ENCODE data around the gene PRSS38. TPM values are rescaled to one million over a fixed set of nuclear protein-coding genes. Genes with fewer than 3 reads are reported as not detected.

The PRSS38 gene
- total and polyA plus RNA-seq, 4 donors: not detected

DNA sequence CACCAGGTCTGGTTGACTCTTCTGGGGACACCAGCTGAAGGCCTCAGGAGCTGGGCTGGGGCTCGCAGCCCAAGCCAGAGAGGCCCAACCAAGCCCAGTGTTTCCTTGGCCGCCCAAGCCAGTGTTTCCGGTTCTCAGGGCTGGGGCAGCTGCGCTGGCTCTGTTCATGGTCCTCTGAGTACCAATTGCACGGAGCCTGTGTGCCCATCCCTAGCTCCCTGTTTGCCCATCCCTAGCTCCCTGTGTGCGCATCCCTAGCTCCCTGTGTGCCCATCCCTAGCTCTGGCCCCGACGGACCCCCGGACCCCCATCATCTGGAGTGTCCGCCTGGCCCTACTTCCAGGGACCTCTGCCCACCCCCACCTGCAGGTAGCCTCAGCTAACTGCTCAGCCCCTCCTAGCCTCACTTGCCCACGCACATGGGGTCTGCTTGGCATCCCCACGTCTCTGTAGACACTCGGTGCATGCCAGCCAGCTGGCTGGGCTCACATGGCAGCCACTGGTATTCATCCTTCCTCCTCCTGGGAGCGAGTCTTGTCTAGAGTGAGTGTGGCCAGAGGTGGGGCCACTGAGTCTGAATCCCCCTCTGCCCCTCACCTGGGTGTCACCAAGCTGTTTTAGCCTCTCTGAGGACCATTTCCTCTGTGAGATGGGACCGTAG lies 68.3 kb downstream of the PRSS38 start:
- WGBS, 2 donors: 90 to 94% methylated on average over 15 of the region's 15 CpGs
- intact Hi-C loops (cut with DNase I): loop anchor here in 1 of 2 donors (10.0 kb wide), 1 partner anchor 119 kb away; no protein-coding TSS in a partner anchor
- H3K4me1 ChIP-seq (ENCODE audit: control insufficient read depth in 1 of 2, insufficient read depth in 2 of 2, low read length in 2 of 2): no peaks in the 10 kb centered on the region
- ATAC-seq (ENCODE audit: low FRiP score): no peak
- H3K4me3 ChIP-seq (ENCODE audit: low read length in 2 of 2): no peak overlapping the region
- no peaks in the 10 kb centered on the region for H3K9me3 ChIP-seq (ENCODE audit: control insufficient read depth, low read length)
- no peaks in the 10 kb centered on the region for H3K27me3 ChIP-seq (ENCODE audit: control insufficient read depth in 1 of 2, insufficient read depth in 2 of 2, low read length in 1 of 2)
- no peak overlapping the region for H3K27ac ChIP-seq (ENCODE audit: low read depth in 1 of 2, low read length in 2 of 2)
- H3K36me3 ChIP-seq (ENCODE audit: control insufficient read depth in 1 of 2, insufficient read depth in 2 of 2, low read length in 1 of 2): no peaks in the 10 kb centered on the region
- DNase-seq: peak in 1 of 2 donors; percentile 39

DNA sequence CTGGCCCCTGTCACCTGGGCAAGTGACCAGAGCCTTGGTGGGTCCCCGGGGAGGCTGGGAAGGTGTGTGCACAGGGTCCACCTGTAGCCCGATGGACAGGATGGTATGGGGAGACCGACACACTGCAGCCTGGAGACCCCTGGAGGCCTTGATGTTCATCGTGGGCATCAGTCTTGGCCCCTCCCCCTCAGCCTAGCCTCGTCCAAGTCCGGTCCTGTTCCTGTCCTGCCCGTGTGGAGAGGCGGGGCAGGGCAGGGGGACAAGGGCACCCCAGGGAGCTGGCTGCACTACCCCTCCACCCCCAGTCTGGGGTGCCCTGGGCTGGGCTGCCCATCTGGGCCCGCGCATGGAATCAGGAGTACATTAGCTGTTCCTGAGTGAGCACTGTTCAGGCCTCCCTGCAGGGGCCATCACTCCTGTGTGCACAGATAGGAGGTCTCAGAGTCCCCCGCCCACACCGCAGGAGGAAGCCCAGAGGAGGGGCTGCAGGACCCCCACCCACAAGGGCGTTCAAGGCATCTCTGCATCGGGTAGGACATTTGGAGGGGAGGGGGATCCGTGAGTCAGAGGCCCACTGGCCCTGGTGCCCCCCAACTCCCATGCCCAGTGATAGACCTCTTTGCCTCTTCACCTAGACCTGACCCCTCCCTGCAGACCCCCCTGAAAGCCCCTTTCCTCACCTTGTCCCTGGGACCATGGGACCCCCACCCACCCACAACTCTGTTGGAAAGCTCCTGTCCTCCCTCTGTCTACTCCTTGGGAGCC lies 69.1 kb downstream of the PRSS38 start:
- H3K4me1 ChIP-seq (ENCODE audit: control insufficient read depth in 1 of 2, insufficient read depth in 2 of 2, low read length in 2 of 2): no peaks in the 10 kb centered on the region
- ATAC-seq (ENCODE audit: low FRiP score): no peak
- H3K9me3 ChIP-seq (ENCODE audit: control insufficient read depth, low read length): no peaks in the 10 kb centered on the region
- intact Hi-C loops (cut with DNase I): loop anchor here in 1 of 2 donors (10.0 kb wide), 1 partner anchor 120 kb away; no protein-coding TSS in a partner anchor
- DNase-seq: no peak
- no peaks in the 10 kb centered on the region for H3K27me3 ChIP-seq (ENCODE audit: control insufficient read depth in 1 of 2, insufficient read depth in 2 of 2, low read length in 1 of 2)
- H3K36me3 ChIP-seq (ENCODE audit: control insufficient read depth in 1 of 2, insufficient read depth in 2 of 2, low read length in 1 of 2): no peaks in the 10 kb centered on the region
- H3K27ac ChIP-seq (ENCODE audit: low read depth in 1 of 2, low read length in 2 of 2): no peak overlapping the region
- WGBS, 2 donors: 90 to 93% methylated on average over 13 to 15 of the region's 15 CpGs
- H3K4me3 ChIP-seq (ENCODE audit: low read length in 2 of 2): no peak overlapping the region

DNA sequence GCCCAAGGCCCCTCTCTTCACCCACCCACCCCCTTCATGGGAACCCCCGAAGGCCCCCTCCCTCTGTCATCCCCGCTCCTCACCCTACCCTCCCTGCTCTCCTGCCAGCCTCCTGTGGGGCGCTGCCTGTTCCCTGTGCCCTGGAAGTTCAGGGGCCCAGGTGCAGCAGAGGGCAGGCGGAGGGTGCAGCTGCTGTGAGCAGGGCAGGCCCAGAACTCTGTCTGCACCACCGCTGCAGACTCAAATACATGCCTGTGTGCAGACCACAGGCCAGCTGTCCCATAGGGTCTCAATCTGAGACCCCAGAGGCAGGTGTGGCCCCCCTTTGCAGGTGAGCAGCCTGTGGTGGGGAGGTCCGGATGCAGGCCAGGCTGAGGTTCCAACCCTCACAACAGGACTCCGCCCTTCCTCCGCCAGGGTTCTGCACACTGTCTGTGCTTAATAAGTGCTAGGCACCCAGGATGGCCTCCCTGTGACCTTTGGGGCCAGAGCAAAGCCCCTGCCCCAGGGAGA lies 69.7 kb downstream of the PRSS38 start:
- Histone ChIP-seq H3K9me3 (ENCODE audit: control insufficient read depth, low read length) (no peaks in the 10 kb centered on the region), H3K27ac (ENCODE audit: low read depth in 1 of 2, low read length in 2 of 2) (no peak overlapping the region), H3K4me1 (ENCODE audit: control insufficient read depth in 1 of 2, insufficient read depth in 2 of 2, low read length in 2 of 2) (no peaks in the 10 kb centered on the region), H3K36me3 (ENCODE audit: control insufficient read depth in 1 of 2, insufficient read depth in 2 of 2, low read length in 1 of 2) (no peaks in the 10 kb centered on the region), H3K4me3 (ENCODE audit: low read length in 2 of 2) (no peak overlapping the region), H3K27me3 (ENCODE audit: control insufficient read depth in 1 of 2, insufficient read depth in 2 of 2, low read length in 1 of 2) (no peaks in the 10 kb centered on the region)
- DNase-seq (peak in 1 of 2 donors; percentile 40), ATAC-seq (ENCODE audit: low FRiP score) (no peak)
- 95 to 96% methylated on average over 7 to 8 of the region's 8 CpGs for WGBS, 2 donors
- intact Hi-C loops (cut with DNase I): loop anchor here in 1 of 2 donors (10.0 kb wide), 1 partner anchor 120 kb away; no protein-coding TSS in a partner anchor

DNA sequence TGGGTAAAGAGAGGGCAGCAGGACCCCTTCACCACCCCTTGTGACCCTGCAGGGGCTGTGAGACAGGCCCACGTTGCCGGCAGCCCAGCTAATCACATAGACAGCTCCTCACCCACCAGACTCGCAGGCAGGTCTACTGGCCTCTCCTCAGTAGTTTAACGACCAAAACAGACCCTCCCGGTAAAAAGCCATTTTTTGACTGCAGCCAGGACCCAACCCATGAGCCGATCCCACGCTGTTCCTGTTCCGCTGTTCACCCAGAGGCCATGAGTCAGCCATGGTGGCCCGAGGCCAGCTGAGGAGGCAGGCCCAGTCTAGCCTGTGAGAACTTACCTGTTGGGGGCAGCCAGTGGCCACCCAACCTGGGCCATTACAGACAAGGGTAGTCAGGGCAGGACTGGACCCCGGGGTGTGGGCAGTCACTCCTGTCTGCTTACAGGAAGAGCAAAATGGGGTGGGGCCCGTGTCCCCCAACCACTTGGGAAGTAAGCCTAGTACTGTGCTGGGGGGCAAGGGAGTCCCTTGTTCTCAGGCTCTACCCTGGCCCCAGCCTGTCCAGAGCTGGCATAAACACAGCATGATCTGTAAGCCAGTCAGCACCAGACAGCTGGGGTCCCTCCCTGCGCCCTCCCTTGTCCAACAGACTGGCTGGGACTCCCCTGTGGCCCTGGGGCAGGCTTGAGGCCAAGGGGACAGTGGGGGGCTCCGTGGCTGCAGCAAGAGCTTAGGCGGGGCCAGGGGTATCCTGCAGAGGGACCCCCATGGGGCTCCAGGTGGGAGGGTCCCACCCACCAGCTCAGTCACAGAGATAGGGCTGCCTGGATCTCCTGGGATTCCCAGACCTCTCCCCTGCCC lies 70.4 kb downstream of the PRSS38 start:
- Histone ChIP-seq H3K4me3 (ENCODE audit: low read length in 2 of 2) (no peak overlapping the region), H3K27ac (ENCODE audit: low read depth in 1 of 2, low read length in 2 of 2) (no peak overlapping the region), H3K9me3 (ENCODE audit: control insufficient read depth, low read length) (no peaks in the 10 kb centered on the region), H3K27me3 (ENCODE audit: control insufficient read depth in 1 of 2, insufficient read depth in 2 of 2, low read length in 1 of 2) (no peaks in the 10 kb centered on the region), H3K4me1 (ENCODE audit: control insufficient read depth in 1 of 2, insufficient read depth in 2 of 2, low read length in 2 of 2) (no peaks in the 10 kb centered on the region), H3K36me3 (ENCODE audit: control insufficient read depth in 1 of 2, insufficient read depth in 2 of 2, low read length in 1 of 2) (no peaks in the 10 kb centered on the region)
- intact Hi-C loops (cut with DNase I): loop anchor here in 1 of 2 donors (10.0 kb wide), 1 partner anchor 121 kb away; no protein-coding TSS in a partner anchor
- ATAC-seq (ENCODE audit: low FRiP score) (no peak), DNase-seq (peak; percentile 81 to 89)
- WGBS, 2 donors: 48 to 50% methylated on average over 14 of the region's 14 CpGs

DNA sequence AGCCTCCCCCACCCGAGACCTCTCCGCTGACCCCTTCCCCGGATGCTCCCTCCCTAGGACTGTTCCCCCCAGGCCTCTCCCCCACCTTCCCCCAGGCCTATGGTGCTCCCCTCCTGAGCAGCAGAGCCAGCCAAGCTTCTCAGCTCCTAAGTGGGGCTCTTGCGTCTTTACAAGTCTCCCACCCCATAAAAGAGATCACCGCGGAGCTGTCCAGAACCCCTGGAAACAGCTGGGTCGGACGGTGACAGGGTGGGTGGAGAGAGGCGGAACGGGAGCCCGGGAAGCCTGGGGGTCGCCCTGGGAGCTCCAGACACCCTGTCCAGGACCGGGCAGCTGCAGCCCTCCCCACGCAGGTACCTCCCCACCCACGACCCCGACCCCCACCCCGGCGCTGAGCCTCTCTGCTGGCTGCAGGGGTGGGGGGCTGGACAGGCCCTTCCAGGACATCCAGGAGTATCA lies 71.1 kb downstream of the PRSS38 start:
- Histone ChIP-seq H3K27ac (ENCODE audit: low read depth in 1 of 2, low read length in 2 of 2) (no peak overlapping the region), H3K36me3 (ENCODE audit: control insufficient read depth in 1 of 2, insufficient read depth in 2 of 2, low read length in 1 of 2) (no peaks in the 10 kb centered on the region), H3K27me3 (ENCODE audit: control insufficient read depth in 1 of 2, insufficient read depth in 2 of 2, low read length in 1 of 2) (no peaks in the 10 kb centered on the region), H3K4me3 (ENCODE audit: low read length in 2 of 2) (no peak overlapping the region), H3K9me3 (ENCODE audit: control insufficient read depth, low read length) (no peaks in the 10 kb centered on the region), H3K4me1 (ENCODE audit: control insufficient read depth in 1 of 2, insufficient read depth in 2 of 2, low read length in 2 of 2) (no peaks in the 10 kb centered on the region)
- 19 to 29% methylated on average over 15 to 18 of the region's 18 CpGs for WGBS, 2 donors
- intact Hi-C loops (cut with DNase I): loop anchor here in 1 of 2 donors (10.0 kb wide), 1 partner anchor 122 kb away; no protein-coding TSS in a partner anchor
- ATAC-seq (ENCODE audit: low FRiP score) (no peak), DNase-seq (peak in 1 of 2 donors; percentile 66)

DNA sequence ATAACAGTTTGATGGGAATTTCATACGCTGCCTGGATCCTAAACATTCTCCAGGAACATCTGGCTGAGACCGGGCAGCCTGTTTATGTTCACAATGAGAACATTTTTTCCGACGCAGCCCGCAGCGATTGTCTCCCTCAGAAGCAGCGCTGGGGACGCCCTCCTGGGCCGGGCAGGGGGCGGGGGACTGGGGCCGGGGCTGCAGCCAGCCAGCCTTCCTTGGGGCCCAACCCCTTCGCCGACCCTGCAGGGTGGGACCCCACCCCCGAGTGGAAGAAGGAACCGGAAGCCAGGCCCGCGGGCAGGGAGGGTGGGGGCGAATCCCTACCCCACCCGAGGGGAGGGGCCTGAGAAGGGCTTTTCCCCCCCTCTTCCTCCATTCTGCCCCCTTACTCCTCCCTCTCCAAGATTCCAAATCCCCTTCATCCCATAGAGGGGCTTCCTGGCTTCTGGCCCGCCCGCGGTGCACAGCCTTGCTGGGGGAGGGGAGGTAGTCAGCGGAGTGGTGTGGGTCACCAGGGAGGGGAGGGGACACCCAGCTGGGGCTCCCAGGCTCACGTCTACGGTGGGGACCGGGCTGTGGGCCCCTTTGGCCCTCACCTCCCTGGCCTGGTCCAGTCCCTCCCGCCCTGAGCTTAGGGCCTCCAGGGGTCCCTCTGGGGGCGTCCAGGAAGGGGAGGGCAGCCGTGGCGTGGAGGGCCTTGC lies 71.7 kb downstream of the PRSS38 start:
- 3 to 4% methylated on average over 26 to 30 of the region's 30 CpGs for WGBS, 2 donors
- Histone ChIP-seq H3K36me3 (ENCODE audit: control insufficient read depth in 1 of 2, insufficient read depth in 2 of 2, low read length in 1 of 2) (no peaks in the 10 kb centered on the region), H3K9me3 (ENCODE audit: control insufficient read depth, low read length) (no peaks in the 10 kb centered on the region), H3K27ac (ENCODE audit: low read depth in 1 of 2, low read length in 2 of 2) (no peak overlapping the region), H3K27me3 (ENCODE audit: control insufficient read depth in 1 of 2, insufficient read depth in 2 of 2, low read length in 1 of 2) (no peaks in the 10 kb centered on the region), H3K4me1 (ENCODE audit: control insufficient read depth in 1 of 2, insufficient read depth in 2 of 2, low read length in 2 of 2) (no peaks in the 10 kb centered on the region), H3K4me3 (ENCODE audit: low read length in 2 of 2) (peak overlapping the region in 1 of 2 donors; percentile 10)
- intact Hi-C loops (cut with DNase I): loop anchor here in 1 of 2 donors (10.0 kb wide), 1 partner anchor 122 kb away; no protein-coding TSS in a partner anchor
- peak; percentile 66 for ATAC-seq (ENCODE audit: low FRiP score)
- peak; percentile 68 to 80 for DNase-seq

DNA sequence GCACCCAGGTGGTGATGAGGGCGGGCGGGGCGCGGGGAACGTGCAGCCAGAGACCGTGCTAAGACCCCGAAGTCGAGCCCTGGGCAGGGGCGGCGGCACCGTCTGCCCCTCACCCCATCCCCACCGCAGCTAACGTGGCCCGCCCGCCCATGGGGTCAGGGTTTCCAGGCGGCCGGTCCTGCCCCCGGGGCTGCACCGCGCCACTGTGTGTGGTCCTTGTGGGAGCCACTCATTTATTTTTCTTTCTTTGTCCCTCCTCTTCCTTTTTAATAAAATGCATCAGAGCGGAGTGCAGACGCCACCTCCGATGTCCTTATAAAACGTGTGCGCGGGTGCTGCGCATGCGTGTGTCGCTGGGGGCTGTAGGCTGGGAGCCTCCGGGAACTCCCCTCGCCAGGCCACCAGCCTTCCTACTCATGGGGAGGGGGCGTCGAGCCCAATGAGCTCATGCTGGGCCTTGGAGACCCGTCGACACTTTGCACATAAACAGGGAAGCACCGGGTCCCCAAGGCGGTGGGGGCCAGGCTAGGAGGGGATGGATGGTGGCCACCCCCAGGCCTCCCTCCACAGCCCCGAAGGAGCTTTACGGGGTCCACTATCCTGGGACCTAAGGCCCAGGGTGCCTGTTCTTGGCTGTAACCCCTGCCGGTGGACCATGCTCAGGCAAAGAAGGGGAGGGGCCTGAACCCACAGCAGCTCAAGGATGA lies 72.4 kb downstream of the PRSS38 start:
- H3K4me3 ChIP-seq (ENCODE audit: low read length in 2 of 2): peak overlapping the region in 1 of 2 donors; percentile 10
- H3K27me3 ChIP-seq (ENCODE audit: control insufficient read depth in 1 of 2, insufficient read depth in 2 of 2, low read length in 1 of 2): no peaks in the 10 kb centered on the region
- DNase-seq (peak in 1 of 2 donors; percentile 82), ATAC-seq (ENCODE audit: low FRiP score) (peak; percentile 53)
- H3K9me3 ChIP-seq (ENCODE audit: control insufficient read depth, low read length): no peaks in the 10 kb centered on the region
- H3K36me3 ChIP-seq (ENCODE audit: control insufficient read depth in 1 of 2, insufficient read depth in 2 of 2, low read length in 1 of 2): no peaks in the 10 kb centered on the region
- H3K4me1 ChIP-seq (ENCODE audit: control insufficient read depth in 1 of 2, insufficient read depth in 2 of 2, low read length in 2 of 2): no peaks in the 10 kb centered on the region
- H3K27ac ChIP-seq (ENCODE audit: low read depth in 1 of 2, low read length in 2 of 2): no peak overlapping the region
- intact Hi-C loops (cut with DNase I): loop anchor here in 1 of 2 donors (10.0 kb wide), 1 partner anchor 123 kb away; no protein-coding TSS in a partner anchor
- 34 to 36% methylated on average over 38 to 40 of the region's 40 CpGs for WGBS, 2 donors

Measured in aorta (tissue), 5 donors.